GM21723 (cell line): ENCODE measurements around the gene PAFAH1B1.
"Not testable (repeated sequence)": the region's sequence is repeated elsewhere in the genome, so short reads cannot be mapped to it uniquely, and the experiment has no call there.

Source experiments
- ATAC-seq: cut with Tn5 transposase; IDR thresholded peaks from one replicate; pipeline ENCODE4 v1.9.1; 2021; ENCODE audit warnings: mild to moderate bottlenecking, moderate library complexity; ENCODE audit not compliant: unreplicated experiment

The PAFAH1B1 gene

GRCh38 chr17:2687074-2687418 is 93.6 kb downstream of the PAFAH1B1 start:
- no peak for ATAC-seq

GRCh38 chr17:2688351-2689342 is 95.2 kb downstream of the PAFAH1B1 start:
- ATAC-seq = no peak

- ATAC-seq = no peak
These were observed 96.1 kb downstream of the PAFAH1B1 start for GRCh38 chr17:2689411-2690164.

GRCh38 chr17:2690165-2691068 is 97.0 kb downstream of the PAFAH1B1 start:
- no peak for ATAC-seq

GRCh38 chr17:2691069-2691871 is 97.8 kb downstream of the PAFAH1B1 start:
- ATAC-seq = no peak

GRCh38 chr17:2691965-2692780 is 98.7 kb downstream of the PAFAH1B1 start:
- no peak for ATAC-seq

GRCh38 chr17:2692781-2693135 is 99.3 kb downstream of the PAFAH1B1 start:
- ATAC-seq = no peak

GRCh38 chr17:2693561-2694380 is 100.3 kb downstream of the PAFAH1B1 start:
- no peak for ATAC-seq

- no peak for ATAC-seq
These were observed 101.2 kb downstream of the PAFAH1B1 start for GRCh38 chr17:2694381-2695242.

GRCh38 chr17:2695243-2695960 is 101.9 kb downstream of the PAFAH1B1 start:
- no peak for ATAC-seq

GRCh38 chr17:2695961-2696760 is 102.7 kb downstream of the PAFAH1B1 start:
- no peak for ATAC-seq

- no peak for ATAC-seq
These were observed 104.2 kb downstream of the PAFAH1B1 start for GRCh38 chr17:2697611-2698162.

GRCh38 chr17:2699216-2699805 is 105.9 kb downstream of the PAFAH1B1 start:
- ATAC-seq = not testable (repeated sequence)

GRCh38 chr17:2700030-2700490 is 106.6 kb downstream of the PAFAH1B1 start:
- ATAC-seq = no peak

GRCh38 chr17:2700491-2701141 is 107.2 kb downstream of the PAFAH1B1 start:
- no peak for ATAC-seq
